OCI-LY1 (cell line): ENCODE data around the gene AP2A1.

Source experiments
- CTCF ChIP-seq: fragments of 200-600 bp; sonication (generic), shearing (Covaris generic); IDR thresholded peaks from 2 replicates; pipeline ENCODE4 v1.5.1; 2017; ENCODE audit warnings: mild to moderate bottlenecking, antibody characterized with exemption, low read length, moderate library complexity, mixed read lengths
- EZH2 ChIP-seq: fragments of 200-600 bp; sonication (generic), shearing (Covaris generic); IDR thresholded peaks from 2 replicates; pipeline ENCODE4 v1.8.0; 2017; ENCODE audit warnings: borderline replicate concordance, mixed run types, mild to moderate bottlenecking, antibody characterized with exemption, low read length, moderate library complexity, mixed read lengths

GRCh38 chr19:49741210-49741844, 25.5 kb upstream of the AP2A1 start:
- TF ChIP-seq CTCF: no peak
- no peak for TF ChIP-seq EZH2
